Measurements from ENCODE around the gene HSFX1.
"Not testable (repeated sequence)": the region's sequence is repeated elsewhere in the genome, so short reads cannot be mapped to it uniquely, and the experiment has no call there.

HSFX1 gene

GRCh38 chrX:149773768-149774167, at the start of gene HSFX1:
HSFX1 (plus strand) TSS chrX:149774068; CDS start chrX:149774682, 614 bp downstream.
- DNase-seq = not testable (repeated sequence)

DNA sequence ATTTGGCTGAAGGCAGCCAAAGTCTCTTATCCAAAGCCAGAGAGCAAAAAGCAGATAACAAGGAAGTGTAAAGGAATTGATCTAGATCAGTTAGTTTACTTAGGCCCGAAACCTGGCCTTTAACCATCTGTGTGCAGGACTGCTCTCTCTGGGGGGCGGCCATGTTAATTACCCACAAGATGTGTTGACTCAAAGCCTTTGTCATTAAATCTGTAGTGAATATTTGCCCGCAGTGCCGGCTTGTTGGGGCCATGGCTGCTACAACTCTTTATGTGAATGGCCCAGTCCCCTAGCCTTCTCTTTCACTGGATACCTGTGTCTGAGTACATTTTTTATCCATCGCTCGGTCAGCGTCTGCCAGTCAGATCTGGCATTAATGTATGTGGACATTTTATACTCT, 46.6 kb upstream of the HSFX1 start:
- DNase-seq = not testable (repeated sequence)

DNA sequence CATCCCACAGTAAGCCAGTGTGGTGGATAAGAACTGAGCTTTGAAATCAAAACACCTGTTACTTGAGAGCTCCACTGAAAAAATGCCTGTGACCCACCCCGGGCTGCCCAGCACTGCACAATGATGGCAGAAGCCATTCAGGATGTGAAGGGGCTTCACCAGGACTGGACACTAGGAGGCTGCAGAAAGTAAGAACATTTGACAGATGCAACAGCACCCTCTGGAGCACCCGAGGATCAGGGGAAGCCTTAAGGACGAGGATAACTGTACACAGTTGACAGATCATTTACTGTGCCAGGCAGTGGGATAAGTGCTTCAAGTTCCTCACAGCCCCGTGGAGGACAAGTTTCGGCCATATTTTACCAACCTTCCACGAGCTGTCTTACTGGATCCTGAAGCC, 31.6 kb upstream of the HSFX1 start:
- not testable (repeated sequence) for DNase-seq

DNA sequence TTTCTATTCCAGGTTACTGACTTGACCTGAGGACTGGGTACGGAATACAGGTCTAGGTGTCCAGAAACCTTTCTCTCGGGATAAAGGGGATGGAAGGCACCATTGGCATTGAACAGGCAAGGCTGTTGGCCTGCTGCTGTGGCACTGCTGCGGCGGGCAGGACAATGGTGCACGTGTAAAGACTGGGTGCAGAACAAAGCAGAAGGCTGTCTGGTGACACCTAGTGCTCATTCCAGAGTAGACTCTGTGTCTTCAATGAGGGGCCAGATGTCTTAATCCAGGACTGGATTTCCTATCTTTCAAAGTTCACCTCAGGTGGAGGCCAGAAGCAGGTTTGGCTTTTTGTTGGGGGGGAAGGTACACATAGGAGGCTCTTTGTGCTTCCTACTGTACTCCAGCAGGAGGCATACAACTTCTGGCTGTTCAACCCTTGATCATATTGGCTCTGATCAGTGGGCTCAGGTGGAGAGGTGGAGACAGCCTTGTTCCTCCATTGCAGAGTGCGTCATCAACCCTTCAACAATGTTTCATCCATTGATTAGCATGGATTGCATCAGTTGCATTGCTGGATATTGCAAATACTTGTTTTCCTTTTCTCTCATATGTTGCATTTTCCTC, 27.4 kb upstream of the HSFX1 start:
- DNase-seq = not testable (repeated sequence)

GRCh38 chrX:149757206-149758067, 16.4 kb upstream of the HSFX1 start:
- DNase-seq = no peak

DNA sequence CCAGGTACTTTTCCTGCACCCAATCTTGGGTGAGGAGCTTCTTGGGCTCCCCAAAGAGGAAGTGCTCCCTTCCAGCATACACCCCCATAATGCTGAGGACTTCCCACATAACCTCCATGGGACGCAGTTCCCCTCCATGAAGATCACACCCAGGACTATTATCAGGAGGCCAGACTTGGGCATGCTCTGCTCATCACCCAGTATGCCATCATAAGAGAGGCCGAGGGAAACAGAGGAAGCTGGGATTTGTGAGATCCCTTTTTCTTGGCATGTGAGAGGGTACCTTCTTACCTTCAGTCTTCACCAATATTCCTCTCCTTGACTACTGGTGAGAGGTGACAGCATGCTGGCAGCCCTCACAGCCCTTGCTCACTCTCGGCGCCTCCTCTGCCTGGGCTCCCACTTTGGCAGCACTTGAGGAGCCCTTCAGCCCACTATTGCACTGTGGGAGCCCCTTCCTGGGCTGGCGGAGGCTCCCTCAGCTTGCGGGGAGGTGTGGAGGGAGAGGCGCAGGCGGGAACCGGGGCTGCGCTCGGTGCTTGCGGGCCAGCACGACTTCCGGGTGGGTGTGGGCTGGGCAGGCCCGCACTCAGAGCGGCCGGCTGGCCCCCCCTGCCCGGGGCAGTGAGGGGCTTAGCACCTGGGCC, 15.7 kb upstream of the HSFX1 start:
- DNase-seq = no peak

- DNase-seq = not testable (repeated sequence)
Measured at GRCh38 chrX:149758715-149759078, 15.2 kb upstream of the HSFX1 start.

DNA sequence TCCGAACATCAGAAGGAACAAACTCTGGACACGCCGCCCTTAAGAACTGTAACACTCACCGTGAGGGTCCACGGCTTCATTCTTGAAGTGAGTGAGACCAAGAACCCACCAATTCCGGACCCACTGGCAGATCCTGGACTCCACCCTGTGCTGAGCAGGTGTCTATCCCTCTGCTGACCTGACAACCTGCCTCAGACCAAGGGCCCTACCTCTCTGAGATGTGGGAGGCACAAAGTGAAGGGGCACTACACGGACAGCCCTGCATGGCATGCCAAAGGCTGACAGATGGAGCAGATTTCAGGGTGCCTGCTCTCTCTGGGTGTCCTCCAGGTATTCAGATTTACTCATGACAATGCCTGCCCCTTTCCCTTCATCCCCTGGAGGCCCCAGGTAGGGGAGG, 14.0 kb upstream of the HSFX1 start:
- no peak for DNase-seq

GRCh38 chrX:149760965-149761364, 12.9 kb upstream of the HSFX1 start:
- no peak for DNase-seq

DNA sequence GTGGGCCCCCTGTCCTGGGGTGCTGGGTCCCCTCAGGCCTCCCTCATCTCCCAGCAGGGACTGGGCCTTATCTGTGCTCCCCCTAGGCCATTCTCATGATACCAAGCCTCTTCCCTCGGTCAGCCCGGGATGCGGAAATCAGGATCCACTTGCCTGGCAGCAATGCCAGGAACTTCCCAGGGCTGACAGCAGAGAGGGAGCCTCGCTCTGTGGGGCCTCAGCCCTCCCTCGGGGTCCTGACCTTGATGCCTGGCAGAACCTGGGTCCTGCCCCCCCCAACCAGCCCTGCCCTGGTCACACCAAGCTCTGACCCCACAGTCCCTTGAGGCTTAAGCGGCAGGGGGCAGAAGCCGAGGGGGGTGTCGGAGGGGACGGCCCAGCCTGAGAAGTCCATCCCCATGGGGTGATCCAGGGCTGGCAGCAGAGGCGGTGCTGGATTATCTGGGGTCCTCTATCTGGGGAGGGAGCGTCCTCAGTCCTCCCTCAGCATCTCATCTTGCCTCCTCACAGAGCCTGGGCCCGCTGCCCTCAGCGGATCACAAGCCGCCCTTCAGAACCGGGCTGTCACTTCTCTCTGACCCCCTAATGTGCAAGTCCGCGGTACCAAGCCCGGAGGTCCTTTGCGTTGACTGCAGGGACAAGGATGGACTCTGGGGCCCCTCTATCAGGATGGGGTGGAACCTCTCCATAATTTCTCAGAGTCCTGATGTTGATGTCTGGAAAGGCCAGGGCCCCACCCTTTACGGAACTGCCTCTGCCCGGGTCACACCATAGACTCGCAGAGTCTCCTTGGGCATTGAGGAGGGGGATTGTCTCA, 11.8 kb upstream of the HSFX1 start:
- DNase-seq = not testable (repeated sequence)

GRCh38 chrX:149762696-149763614, 10.9 kb upstream of the HSFX1 start:
- no peak for DNase-seq

GRCh38 chrX:149770344-149770743, 3.5 kb upstream of the HSFX1 start:
- not testable (repeated sequence) for DNase-seq

DNA sequence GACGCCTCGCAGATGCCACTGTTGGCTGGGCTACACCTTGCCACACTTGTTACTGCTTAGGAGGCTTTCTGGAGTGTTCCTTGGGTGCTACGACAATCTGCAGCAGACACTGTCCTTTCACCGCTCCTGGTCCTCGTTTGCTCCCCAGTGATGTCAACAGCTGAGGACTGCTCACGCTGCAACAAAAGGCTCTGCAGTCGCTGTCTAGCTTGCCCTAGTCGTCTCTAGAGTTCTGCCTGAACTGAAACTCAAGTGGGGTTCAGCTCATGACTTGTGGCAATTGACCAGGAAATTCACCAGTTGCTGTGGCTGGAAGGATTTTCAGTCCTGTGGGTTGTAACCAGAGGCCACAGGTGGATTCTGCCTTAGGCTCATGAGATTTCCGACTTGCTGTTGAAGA, 842 bp upstream of the HSFX1 start:
- not testable (repeated sequence) for DNase-seq

- DNase-seq = not testable (repeated sequence)
Measured at GRCh38 chrX:149777999-149778398, 4.1 kb downstream of the HSFX1 start.

DNA sequence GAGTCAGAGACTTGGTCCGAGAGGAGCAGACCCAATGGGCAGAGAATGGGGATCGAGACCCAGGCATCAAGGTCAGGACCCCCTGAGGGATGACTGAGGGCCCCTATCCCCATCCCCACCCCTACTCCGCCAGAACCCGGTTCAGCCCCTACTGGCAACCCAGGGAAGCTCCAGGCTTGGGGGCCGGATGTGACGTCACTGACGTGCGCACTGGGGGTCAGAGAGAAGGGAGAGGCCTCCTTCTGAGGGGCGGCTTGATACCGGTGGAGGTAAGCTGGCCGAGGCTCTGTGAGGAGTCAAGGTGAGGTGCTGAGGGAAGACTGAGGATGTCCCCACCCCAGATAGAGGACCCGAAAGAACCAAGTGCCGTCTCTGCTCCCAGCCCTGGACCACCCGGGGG, 7.9 kb downstream of the HSFX1 start, which contains the start of gene MAGEA9:
TSS of gene MAGEA9 (plus strand) at position 204 of the 400 bp plus-strand sequence. CDS start 4,281 bp downstream, outside the sequence.
- not testable (repeated sequence) for DNase-seq

DNA sequence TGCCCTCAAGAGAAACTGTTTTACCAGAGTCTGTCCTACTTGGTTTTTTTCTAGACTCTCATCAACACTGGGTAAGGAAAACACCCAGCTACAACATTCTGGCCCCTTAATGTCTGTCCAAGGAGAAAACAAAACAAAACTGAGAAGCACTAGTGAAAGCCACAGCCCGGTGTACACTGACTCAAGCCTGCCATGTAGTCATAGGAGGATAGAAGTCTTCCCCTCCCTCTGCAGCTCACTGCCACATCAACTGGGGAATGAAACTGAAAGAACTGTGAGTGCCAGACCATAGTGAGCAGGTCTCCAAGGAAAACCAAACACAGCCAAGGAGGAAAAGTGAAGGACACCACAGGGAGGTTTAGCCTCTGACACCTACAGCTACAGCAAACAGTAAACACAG, 21.7 kb downstream of the HSFX1 start:
- not testable (repeated sequence) for DNase-seq

DNA sequence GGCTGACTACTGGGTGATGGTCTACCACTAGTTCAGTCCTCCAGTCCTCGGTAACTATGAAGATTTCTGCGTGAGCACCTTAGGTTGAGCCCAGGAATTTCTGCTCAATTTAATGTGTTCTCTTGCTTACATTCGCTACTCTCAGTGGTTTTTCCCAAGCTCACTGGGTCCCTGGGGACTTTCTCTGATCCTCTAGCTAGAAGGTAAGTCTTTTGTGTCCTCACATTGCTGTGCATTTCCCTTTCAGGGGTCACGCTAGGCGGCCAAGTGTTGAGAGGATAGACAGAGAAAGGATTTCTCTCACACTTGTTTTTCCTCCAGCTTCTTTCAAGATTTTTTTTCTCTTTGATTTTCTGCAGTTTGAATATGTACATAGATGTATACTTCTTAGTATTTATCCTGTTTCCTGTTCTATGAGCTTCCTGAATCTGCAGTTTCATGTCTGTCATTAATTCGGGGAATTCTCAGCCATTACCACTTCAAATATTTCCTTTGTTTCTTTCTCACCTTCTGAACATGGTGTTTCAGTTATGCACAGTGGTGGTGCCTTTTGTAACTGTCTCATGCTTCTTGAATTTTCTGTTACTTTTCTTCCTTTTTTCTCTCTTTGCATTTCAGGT, 25.3 kb downstream of the HSFX1 start:
- no peak for DNase-seq

- DNase-seq = no peak
Measured at GRCh38 chrX:149799938-149800337, 26.1 kb downstream of the HSFX1 start.

DNA sequence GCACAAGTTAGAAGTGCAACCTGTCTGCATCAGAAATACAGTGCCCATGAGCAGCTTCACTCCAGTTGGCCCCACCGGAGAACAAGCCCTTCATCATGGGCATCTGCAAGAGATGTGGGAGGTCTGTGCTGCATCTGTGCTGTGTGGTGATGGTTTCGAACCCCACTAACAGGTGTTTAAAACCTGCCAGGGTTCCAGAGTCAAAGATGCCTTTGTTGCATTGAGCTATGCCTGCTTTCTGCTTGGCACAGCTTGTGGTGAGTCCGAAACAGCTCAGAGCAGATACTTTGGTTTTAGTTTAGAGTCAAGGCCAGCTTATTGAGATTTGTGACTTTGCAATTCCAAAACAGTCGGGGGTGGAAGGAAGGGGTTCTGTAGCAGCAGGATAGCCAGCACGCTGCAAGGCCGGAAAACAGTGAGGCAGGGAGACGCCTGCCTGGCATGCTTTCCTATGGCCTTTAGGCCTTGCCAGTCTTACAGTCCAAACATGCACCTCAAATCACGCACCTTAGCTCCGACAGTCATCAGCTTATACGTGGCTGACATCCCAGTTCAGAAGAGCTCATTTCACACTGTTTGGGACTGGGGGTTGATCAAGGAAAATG, 29.7 kb downstream of the HSFX1 start:
- DNase-seq = no peak

GRCh38 chrX:149804102-149804501, 30.2 kb downstream of the HSFX1 start:
- DNase-seq = no peak

Data from CD4-positive, alpha-beta T cell treated with Interleukin-1 beta for 1 hour (primary cell).